ENCODE measurements around the gene ENG.

Gene ENG

DNA sequence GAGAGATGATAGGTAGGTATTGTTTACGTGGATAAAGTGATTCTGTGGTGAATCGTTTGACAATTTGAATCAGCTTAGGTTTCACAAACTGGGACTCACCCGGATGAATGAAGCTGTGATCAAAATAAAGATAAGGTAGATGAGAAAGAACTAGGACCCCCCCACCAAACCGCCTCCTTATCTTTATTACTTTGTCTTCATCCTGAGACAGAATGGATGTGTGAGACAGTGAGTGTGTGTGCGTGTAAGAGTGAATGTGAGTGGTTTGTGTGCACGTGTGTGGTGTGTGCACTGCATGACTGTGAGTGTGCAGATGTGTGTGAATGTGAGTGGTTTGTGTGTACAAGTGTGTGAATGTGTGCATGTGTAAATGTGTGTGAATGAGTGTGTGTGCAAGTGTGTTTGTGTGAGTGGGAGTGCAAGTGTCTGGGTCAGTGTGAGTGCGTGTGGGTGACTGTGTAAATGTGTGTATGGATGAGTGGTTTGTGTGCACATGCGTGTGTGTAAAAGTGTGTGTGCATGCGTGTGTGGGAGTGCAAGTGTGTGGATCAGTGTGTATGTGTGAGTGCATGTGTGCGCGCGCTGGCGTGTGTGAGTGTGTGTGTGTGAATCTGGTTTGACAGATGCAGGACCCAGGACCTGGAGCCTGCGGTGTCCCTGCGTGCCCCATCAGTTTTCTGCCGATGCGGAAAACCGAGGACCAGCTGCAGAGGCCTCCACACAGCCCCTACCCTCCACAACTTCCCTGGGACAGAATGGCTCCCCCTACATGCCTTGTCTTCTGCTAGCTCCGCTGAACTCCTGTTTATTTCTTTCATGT is 11.4 kb upstream of the ENG start:
- in situ Hi-C loops (cut with HindIII; ENCODE audit: low sequenced_read_pairs): no loop called here
- DNase-seq (ENCODE audit: low read depth, low spot score): no peak
- TF ChIP-seq, protein P1, sequence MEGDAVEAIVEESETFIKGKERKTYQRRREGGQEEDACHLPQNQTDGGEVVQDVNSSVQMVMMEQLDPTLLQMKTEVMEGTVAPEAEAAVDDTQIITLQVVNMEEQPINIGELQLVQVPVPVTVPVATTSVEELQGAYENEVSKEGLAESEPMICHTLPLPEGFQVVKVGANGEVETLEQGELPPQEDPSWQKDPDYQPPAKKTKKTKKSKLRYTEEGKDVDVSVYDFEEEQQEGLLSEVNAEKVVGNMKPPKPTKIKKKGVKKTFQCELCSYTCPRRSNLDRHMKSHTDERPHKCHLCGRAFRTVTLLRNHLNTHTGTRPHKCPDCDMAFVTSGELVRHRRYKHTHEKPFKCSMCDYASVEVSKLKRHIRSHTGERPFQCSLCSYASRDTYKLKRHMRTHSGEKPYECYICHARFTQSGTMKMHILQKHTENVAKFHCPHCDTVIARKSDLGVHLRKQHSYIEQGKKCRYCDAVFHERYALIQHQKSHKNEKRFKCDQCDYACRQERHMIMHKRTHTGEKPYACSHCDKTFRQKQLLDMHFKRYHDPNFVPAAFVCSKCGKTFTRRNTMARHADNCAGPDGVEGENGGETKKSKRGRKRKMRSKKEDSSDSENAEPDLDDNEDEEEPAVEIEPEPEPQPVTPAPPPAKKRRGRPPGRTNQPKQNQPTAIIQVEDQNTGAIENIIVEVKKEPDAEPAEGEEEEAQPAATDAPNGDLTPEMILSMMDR (IDR thresholded peaks at IDR 0.05; ENCODE audit: low read depth, low read length): no peak
- no peak overlapping the region for H3K4me3 ChIP-seq (ENCODE audit: low read depth, low read length)

DNA sequence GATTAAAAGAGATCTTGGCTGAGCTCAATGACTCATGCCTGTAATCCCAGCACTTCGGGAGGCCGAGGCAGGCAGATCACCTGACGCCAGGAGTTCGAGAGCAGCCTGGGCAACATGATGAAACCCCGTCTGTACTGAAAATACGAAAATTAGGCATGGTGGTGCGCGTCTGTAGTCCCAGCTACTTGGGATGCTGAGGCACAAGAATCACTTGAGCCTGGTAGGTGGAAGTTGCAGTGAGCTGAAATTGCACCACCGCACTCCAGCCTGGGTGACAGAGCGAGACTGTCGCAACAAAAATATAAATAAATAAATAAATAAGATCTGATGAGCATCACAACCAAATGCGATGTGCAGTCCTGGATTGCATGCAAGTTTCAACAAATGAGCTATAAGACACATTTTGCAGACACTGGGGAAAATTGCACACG is 8.7 kb upstream of the ENG start:
- TF ChIP-seq, protein P1 (IDR thresholded peaks at IDR 0.05; ENCODE audit: low read depth, low read length): no peak
- H3K4me3 ChIP-seq (ENCODE audit: low read depth, low read length): no peak overlapping the region
- DNase-seq (ENCODE audit: low read depth, low spot score): no peak
- in situ Hi-C loops (cut with HindIII; ENCODE audit: low sequenced_read_pairs): no loop called here

DNA sequence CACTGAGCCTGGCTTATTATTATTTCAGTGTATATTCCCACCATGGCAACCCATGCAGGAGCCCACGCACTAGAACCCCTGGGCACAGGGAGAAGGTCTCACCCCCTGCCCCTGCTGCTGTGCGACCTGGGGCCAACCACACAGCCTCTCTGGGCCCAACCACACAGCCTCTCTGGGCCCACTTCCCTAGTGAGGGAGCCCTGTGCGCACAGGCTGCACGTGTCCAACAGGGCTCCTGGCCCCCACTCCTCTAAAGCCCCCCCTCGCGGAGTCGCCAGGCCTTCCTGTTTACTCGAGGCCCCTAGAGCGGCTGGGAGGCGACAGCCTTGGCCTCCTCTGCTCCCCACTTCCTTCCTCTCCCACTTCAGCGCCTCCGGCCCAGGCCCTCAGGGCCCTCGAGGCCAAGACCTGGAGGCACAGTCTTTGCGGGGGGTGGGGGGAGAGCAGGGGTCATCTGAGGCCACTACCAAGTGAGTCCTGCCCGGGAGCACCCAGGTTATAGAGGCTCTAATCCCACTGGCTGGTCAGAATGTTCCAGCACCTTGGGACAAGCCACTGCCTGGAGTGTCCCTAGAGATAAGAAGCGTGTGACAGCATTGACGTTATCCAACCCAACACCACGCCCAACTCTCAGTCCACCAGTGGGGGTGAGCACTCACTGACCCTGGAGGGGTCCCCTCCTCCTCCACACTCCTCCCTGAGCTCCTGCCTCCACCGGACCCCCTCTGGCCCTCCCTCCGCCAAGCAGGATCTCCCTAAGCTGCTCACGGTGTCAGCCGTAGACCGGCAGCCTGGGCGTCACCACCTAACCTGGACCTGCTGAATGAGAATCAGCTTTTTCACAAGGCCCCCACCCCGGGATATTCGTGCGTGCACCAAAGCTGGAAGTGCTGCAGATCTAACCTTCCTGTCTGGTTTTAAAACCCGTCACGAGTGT is 7.9 kb upstream of the ENG start:
- no peak for DNase-seq (ENCODE audit: low read depth, low spot score)
- in situ Hi-C loops (cut with HindIII; ENCODE audit: low sequenced_read_pairs): no loop called here

DNA sequence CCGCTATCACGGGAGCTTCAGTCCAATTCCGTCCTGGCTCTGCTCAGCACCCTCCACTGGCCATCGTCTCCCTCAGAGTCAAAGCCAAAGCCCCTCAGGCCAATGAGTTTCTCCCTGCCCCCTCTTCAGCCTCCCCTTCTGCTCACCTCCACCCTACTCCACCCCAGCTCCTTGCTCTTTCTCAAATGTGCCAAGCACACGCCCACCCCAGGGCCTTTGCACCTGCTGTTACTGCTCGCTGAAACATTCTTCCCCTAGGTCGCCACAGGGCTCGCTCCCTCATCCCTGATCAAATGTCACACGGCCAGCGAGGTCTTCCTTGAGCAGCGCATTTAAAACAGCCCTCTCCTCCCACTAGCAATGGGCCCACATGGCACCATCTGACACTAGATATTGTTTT is 6.3 kb upstream of the ENG start:
- TF ChIP-seq, protein P1 (IDR thresholded peaks at IDR 0.05; ENCODE audit: low read depth, low read length): no peak
- in situ Hi-C loops (cut with HindIII; ENCODE audit: low sequenced_read_pairs): no loop called here
- no peak overlapping the region for H3K4me3 ChIP-seq (ENCODE audit: low read depth, low read length)
- no peak for DNase-seq (ENCODE audit: low read depth, low spot score)

More for the DNA sequence above, 7.9 kb upstream of the ENG start:
- H3K4me3 ChIP-seq (ENCODE audit: low read depth, low read length): no peak overlapping the region
- TF ChIP-seq, protein P1 (IDR thresholded peaks at IDR 0.05; ENCODE audit: low read depth, low read length): no peak

DNA sequence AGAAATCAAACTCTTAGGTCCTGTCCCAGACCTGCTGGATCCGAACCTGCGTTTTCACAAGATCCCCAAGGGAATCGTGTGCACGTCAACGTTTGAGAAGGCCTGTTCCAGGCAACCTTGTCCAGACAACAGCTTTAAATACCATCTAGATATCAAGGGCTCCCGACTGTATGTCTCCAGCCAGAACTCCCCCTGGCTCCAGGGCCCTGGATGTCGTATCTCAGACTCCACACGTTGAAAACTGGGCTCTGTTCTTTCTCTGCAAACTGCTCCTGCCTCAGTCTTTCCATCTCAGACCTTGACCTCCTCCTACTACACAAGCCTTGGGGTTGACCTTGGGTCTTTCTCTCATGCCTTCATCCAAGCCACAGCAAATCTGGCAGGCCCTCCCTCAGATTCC is 5.8 kb upstream of the ENG start:
- in situ Hi-C loops (cut with HindIII; ENCODE audit: low sequenced_read_pairs): no loop called here
- no peak for DNase-seq (ENCODE audit: low read depth, low spot score)
- H3K4me3 ChIP-seq (ENCODE audit: low read depth, low read length): no peak overlapping the region
- TF ChIP-seq, protein P1 (IDR thresholded peaks at IDR 0.05; ENCODE audit: low read depth, low read length): no peak

DNA sequence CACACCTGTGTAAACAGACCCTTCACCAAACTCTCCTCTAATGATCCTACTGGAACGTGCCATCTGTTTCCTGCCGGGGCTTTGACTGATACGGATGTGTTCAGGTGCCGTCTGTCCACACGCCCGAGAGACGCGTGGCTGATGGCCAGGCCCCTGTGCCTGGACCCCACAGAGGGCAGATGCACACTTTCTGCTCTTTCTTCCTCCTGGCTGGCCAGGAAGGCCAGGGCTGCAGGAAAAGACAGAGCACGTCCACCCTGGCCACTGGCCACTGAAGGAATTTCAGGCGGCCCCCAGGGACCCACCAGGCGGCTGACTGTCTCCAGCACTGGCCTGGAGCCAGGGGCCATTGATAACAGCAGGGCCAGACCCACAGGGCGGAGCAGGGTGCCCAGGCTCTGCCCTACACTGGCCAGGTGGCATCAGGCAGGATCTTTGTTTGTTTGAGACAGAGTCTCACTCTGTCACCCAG is 3.6 kb upstream of the ENG start:
- no peak for DNase-seq (ENCODE audit: low read depth, low spot score)
- H3K4me3 ChIP-seq (ENCODE audit: low read depth, low read length): no peak overlapping the region
- in situ Hi-C loops (cut with HindIII; ENCODE audit: low sequenced_read_pairs): no loop called here
- TF ChIP-seq, protein P1 (IDR thresholded peaks at IDR 0.05; ENCODE audit: low read depth, low read length): no peak
